GM21360 (cell line): ENCODE data around the gene ERAP2.

Experiments used
- ATAC-seq: cut with Tn5 transposase; IDR thresholded peaks from one replicate; pipeline ENCODE4 v1.9.1; 2021; ENCODE audit warnings: mild to moderate bottlenecking, moderate library complexity; ENCODE audit not compliant: unreplicated experiment

ERAP2 gene

GRCh38 chr5:96957254-96958049 is 81.2 kb downstream of the ERAP2 start:
- ATAC-seq: peak; percentile 50

GRCh38 chr5:96958977-96959376 is 82.7 kb downstream of the ERAP2 start:
- ATAC-seq: no peak

GRCh38 chr5:96961053-96961452 is 84.8 kb downstream of the ERAP2 start:
- peak; percentile 47 for ATAC-seq

- no peak for ATAC-seq
These were observed 86.3 kb downstream of the ERAP2 start for GRCh38 chr5:96962540-96962991.

GRCh38 chr5:96963267-96963666 is 87.0 kb downstream of the ERAP2 start:
- no peak for ATAC-seq

DNA sequence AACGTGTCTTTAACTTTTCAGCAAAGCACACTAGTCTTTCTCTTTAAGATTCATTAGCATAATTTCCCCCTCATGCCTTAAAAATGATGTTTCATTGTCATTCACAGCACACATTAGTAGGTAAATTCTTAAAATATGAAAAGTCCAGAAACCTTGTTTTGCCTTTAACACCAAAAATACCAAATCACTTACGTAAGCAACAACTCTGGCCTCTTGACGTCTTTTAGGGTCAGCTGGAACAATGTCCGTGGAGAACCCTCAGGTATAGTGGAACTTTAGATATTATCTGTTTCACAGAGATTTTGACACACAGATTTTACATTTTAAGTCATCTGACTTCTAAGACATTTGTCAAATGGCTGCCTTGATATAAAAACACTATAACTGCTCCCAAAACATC is 90.5 kb downstream of the ERAP2 start:
- no peak for ATAC-seq

DNA sequence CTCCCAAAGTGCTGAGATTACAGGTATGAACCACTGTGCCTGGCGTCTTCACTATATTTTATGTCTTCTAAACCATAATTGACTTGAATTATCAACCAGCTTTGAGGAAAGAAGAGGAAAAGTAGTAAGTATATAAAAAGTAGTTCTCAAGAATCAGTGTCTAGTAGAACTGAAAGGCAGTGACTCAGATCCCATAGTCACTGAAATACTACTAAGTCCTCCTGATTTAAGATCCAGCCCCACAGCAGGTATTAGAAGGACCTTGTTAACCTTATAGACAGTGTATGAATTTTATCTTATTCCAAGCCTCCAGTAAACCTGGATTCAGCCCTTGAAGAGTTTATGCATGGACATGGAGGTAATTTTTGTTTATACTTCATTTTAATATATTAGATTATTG is 91.1 kb downstream of the ERAP2 start:
- no peak for ATAC-seq

- no peak for ATAC-seq
These were observed 91.8 kb downstream of the ERAP2 start for GRCh38 chr5:96968074-96968473.

DNA sequence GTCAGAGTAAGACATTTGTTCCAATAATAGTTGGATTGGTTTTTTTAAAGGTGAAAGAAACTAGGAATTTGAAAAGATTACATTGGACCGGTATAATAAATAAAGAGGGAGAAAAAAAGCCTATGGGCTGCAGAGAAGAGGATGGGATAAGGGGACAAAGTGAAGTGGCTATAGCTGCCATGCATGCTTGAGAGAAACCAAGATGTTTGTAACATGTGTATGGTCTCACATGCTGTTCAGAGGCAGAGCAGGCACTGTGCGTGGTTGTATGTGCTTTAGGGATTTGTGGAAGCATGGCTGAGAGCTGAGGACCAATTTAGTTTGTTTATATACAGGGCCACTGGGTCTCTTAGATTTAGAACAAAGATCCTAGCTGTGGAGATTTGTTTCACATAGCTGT is 92.3 kb downstream of the ERAP2 start:
- ATAC-seq: no peak
